ENCODE data around the gene KRTAP1-1. TPM values are rescaled to one million over a fixed set of nuclear protein-coding genes. Genes with fewer than 3 reads are reported as not detected.
A peak's percentile ranks its signal among the peaks of the same experiment; 100 is the strongest.

Gene KRTAP1-1
- total RNA-seq, 1 donor: not detected

DNA sequence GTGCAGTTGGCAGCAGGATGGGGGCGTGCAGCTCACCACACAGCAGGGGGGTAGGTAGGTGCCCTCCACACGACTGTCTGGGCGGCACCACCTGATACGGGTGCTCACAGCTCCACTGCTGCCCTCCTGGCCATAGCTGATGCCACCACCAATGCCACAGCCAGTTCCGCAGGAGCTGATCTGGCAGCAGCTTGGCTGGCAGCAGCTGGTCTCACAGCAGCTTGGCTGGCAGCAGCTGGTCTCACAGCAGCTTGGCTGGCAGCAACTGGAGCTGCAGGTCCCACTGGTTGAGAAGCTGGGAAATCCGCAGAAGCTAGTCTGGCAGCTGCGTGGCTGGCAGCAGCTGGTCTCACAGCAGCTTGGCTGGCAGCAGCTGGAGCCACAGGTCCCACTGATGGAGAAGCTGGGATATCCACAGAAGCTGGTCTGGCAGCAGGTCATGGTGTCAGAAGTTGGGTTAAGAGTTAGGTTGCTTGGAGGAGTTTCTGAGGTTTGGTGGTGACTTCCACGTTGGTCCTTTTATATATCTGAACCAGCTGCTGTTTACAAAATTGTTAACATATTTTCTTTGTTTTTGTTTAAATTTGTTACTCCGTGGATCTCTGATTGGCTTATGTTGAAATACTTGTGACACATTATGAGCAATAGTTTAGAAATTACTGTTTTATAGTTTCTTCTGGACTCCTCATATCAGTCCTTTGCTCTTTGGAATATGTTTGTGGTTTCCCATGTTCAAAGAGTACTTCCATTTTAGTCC is 14.4 kb downstream of the KRTAP1-1 start, which contains the start of gene KRTAP1-5:
TSS of gene KRTAP1-5 (minus strand) at position 494 of the 757 bp plus-strand sequence. CDS start at position 441, 53 bp downstream.
- TF ChIP-seq, protein P1, sequence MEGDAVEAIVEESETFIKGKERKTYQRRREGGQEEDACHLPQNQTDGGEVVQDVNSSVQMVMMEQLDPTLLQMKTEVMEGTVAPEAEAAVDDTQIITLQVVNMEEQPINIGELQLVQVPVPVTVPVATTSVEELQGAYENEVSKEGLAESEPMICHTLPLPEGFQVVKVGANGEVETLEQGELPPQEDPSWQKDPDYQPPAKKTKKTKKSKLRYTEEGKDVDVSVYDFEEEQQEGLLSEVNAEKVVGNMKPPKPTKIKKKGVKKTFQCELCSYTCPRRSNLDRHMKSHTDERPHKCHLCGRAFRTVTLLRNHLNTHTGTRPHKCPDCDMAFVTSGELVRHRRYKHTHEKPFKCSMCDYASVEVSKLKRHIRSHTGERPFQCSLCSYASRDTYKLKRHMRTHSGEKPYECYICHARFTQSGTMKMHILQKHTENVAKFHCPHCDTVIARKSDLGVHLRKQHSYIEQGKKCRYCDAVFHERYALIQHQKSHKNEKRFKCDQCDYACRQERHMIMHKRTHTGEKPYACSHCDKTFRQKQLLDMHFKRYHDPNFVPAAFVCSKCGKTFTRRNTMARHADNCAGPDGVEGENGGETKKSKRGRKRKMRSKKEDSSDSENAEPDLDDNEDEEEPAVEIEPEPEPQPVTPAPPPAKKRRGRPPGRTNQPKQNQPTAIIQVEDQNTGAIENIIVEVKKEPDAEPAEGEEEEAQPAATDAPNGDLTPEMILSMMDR (IDR thresholded peaks at IDR 0.05; ENCODE audit: insufficient read depth, low read length): no peak
- no peak within 1 kb of the TSS for H3K4me3 ChIP-seq (ENCODE audit: low read depth, low read length)
- DNase-seq (ENCODE audit: low read depth): peak; percentile 71

DNA sequence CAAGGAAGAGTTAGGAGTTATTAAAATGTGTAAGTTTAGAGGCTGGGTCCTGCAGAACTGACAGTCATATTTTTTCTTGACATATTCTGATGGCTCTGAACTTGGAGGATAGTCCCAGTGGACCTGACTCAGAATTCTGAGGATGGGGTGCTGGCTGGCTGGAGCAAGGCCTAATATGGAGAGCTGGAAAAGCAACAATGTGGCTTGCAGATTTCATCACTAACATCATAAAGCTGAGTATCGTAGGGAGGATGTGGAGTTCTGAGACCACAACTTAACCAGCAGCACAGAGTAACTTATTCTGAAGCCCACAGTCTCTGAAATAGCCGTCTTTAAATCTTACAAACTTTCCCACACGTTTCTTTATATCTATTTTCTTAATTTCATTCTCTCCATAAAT is 16.6 kb downstream of the KRTAP1-1 start:
- TF ChIP-seq, protein P1 (IDR thresholded peaks at IDR 0.05; ENCODE audit: insufficient read depth, low read length): no peak
- no peak for DNase-seq (ENCODE audit: low read depth)
- H3K4me3 ChIP-seq (ENCODE audit: low read depth, low read length): no peak overlapping the region

DNA sequence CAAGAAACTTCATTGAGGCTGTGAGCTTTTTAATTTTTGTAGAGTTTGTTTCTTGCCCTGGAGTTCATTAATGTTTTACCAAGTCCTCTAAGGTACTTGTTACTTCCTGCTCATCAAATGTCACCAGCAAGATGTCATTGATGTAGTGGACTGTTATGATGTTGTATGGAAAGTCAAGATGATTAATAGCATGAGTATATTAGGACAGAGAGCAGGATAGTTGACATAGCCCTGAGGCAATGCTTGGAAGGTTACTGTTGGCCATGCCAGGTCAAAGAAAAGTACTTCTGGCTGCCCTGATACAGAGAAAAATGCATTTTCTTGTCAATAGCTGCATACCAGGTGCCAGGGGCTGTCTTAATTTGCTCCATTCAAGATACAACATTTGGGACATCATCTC is 20.9 kb downstream of the KRTAP1-1 start:
- H3K4me3 ChIP-seq (ENCODE audit: low read depth, low read length): no peak overlapping the region
- DNase-seq (ENCODE audit: low read depth): no peak
- TF ChIP-seq, protein P1 (IDR thresholded peaks at IDR 0.05; ENCODE audit: insufficient read depth, low read length): no peak

DNA sequence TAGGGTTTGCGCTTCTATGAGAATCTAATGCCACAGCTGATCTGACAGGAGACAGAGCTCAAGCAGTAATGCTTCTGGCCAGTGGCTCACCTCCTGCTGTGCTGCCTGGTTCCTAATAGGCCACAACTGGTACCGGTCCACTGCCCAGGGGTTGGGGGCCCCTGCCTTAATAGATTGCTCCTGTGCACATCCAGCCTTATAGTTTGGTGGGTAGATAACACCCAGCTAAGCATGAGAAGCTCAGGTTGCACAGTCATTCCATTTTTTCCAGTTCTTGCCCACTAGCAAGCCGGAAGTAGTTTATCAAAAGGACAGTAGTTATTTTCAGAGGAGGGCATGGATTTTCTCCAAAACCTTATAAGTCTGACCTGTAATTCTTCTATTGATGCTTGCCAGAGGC is 21.8 kb downstream of the KRTAP1-1 start:
- TF ChIP-seq, protein P1 (IDR thresholded peaks at IDR 0.05; ENCODE audit: insufficient read depth, low read length): no peak
- no peak overlapping the region for H3K4me3 ChIP-seq (ENCODE audit: low read depth, low read length)
- DNase-seq (ENCODE audit: low read depth): no peak

DNA sequence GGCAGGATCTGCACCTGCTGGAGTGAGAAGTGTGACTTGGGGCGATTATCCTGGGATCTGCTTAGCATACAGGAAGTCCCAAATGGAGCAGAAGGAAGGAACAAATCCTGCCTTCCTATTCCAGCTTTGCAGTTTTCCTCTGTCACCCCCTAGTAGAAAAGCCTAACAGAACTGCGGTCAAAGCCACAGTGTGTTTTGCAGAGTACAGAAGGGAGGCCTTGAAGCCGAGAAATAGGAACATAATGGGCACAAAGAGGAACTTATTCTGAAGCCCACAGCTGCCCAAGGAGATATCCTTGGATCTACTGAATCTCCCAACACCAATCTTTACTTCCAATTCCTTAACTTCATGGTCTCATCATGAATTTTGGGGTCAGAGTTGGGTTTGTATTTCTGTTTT is 22.7 kb downstream of the KRTAP1-1 start:
- TF ChIP-seq, protein P1 (IDR thresholded peaks at IDR 0.05; ENCODE audit: insufficient read depth, low read length): no peak
- no peak overlapping the region for H3K4me3 ChIP-seq (ENCODE audit: low read depth, low read length)
- no peak for DNase-seq (ENCODE audit: low read depth)

DNA sequence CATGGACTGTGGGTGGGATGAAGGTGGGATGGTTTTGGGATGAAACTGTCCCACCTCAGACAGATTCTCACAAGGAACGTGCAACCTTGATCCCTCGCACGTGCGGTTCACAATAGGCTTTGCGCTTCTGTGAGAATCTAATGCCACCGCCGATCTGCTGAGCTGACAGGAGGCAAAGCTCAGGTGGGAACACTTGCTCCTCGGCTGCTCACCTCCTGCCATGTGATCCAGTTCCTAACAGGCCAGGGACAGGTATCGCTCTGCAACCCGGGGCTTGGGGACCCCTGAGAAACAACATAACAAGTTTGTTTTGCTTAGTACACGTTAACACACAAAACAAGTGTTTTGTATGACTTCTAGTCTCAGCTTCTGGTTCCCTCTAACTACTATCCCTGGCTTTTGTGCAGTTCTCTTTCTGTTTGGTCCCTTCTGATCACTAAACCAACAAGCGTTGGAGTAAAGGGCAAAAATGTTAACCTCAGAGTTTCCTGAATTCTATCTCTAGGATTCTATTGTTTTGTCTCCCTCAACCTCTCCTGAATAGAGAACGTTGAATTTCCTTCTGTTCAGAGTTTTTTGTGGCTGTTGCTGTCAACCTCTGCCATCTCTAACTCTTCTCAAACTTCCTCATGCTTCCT is 24.6 kb downstream of the KRTAP1-1 start:
- no peak for DNase-seq (ENCODE audit: low read depth)
- H3K4me3 ChIP-seq (ENCODE audit: low read depth, low read length): no peak overlapping the region
- TF ChIP-seq, protein P1 (IDR thresholded peaks at IDR 0.05; ENCODE audit: insufficient read depth, low read length): no peak

Measured in fibroblast of the aortic adventitia (primary cell).